Dendritic cell treated with granulocyte-macrophage colony-stimulating factor and Interleukin-4, amounts not matched to agents 40 ng/mL and 50 ng/mL, for 4 days (primary cell): ENCODE results near the gene CDKN1C.
A peak's percentile ranks its signal among the peaks of the same experiment; 100 is the strongest.
"Not testable (repeated sequence)": the region's sequence is repeated elsewhere in the genome, so short reads cannot be mapped to it uniquely, and the experiment has no call there.

Source experiments
- H3K27ac Mint-ChIP-seq: one replicate; pipeline ENCODE4 v1.8.0; 2022; ENCODE audit warnings: mild to moderate bottlenecking, mixed read lengths
- H3K27me3 Mint-ChIP-seq: one replicate; pipeline ENCODE4 v1.8.0; 2022; ENCODE audit warnings: mild to moderate bottlenecking, mixed read lengths
- H3K36me3 Mint-ChIP-seq: one replicate; pipeline ENCODE4 v1.8.0; 2022; ENCODE audit warnings: low read depth, mixed read lengths
- H3K4me1 Mint-ChIP-seq: one replicate; pipeline ENCODE4 v1.8.0; 2022; ENCODE audit warnings: low read depth, mixed read lengths
- H3K4me3 Mint-ChIP-seq: one replicate; pipeline ENCODE4 v1.8.0; 2022; ENCODE audit warnings: mild to moderate bottlenecking, moderate library complexity, mixed read lengths
- H3K9me3 Mint-ChIP-seq: one replicate; pipeline ENCODE4 v1.8.0; 2022; ENCODE audit warnings: mixed read lengths
- intact Hi-C: fragments of 100-400 bp; cut with micrococcal nuclease; formaldehyde crosslinking; loops from one replicate; pipeline ENCODE4 v1.15.0; 2022

The CDKN1C gene

GRCh38 chr11:2908130-2908529 is 22.6 kb upstream of the CDKN1C start:
- H3K4me3 Mint-ChIP-seq = no peak overlapping the region
- H3K36me3 Mint-ChIP-seq = peaks cover 66% of the 10 kb centered on the region
- peaks cover 11% of the 10 kb centered on the region for H3K9me3 Mint-ChIP-seq
- H3K27ac Mint-ChIP-seq = no peak overlapping the region
- H3K27me3 Mint-ChIP-seq = peaks cover 34% of the 10 kb centered on the region
- intact Hi-C loops = no loop called here
- peaks cover 32% of the 10 kb centered on the region for H3K4me1 Mint-ChIP-seq

GRCh38 chr11:2905299-2905698 is 19.7 kb upstream of the CDKN1C start:
- Mint-ChIP-seq H3K4me1 (peaks cover 42% of the 10 kb centered on the region), H3K27me3 (peaks cover 16% of the 10 kb centered on the region), H3K9me3 (peaks cover 11% of the 10 kb centered on the region), H3K36me3 (peaks cover 56% of the 10 kb centered on the region)
- H3K4me3 Mint-ChIP-seq, H3K27ac Mint-ChIP-seq, intact Hi-C loops: not testable (repeated sequence)

GRCh38 chr11:2904153-2905052 is 18.8 kb upstream of the CDKN1C start:
- peaks cover 14% of the 10 kb centered on the region for H3K27me3 Mint-ChIP-seq
- H3K27ac Mint-ChIP-seq = no peak overlapping the region
- H3K4me1 Mint-ChIP-seq = peaks cover 51% of the 10 kb centered on the region
- H3K4me3 Mint-ChIP-seq = no peak overlapping the region
- peaks cover 11% of the 10 kb centered on the region for H3K9me3 Mint-ChIP-seq
- intact Hi-C loops = no loop called here
- H3K36me3 Mint-ChIP-seq = peaks cover 49% of the 10 kb centered on the region

GRCh38 chr11:2903672-2904011 is 18.1 kb upstream of the CDKN1C start:
- peaks cover 11% of the 10 kb centered on the region for H3K9me3 Mint-ChIP-seq
- peak overlapping the region; percentile 83 for H3K27ac Mint-ChIP-seq
- H3K27me3 Mint-ChIP-seq = peaks cover 12% of the 10 kb centered on the region
- peaks cover 58% of the 10 kb centered on the region for H3K4me1 Mint-ChIP-seq
- H3K4me3 Mint-ChIP-seq = peak overlapping the region; percentile 53
- intact Hi-C loops = loop anchor here (2.0 kb wide), 1 partner anchor 25 kb away; the partner anchor contains the start of gene PHLDA2
- H3K36me3 Mint-ChIP-seq = peaks cover 49% of the 10 kb centered on the region

- intact Hi-C loops = loop anchor here (1.0 to 2.0 kb wide), 2 partner anchors 26 to 30 kb away; partner anchors contain the start of gene PHLDA2
- Mint-ChIP-seq H3K4me1 (peaks cover 65% of the 10 kb centered on the region), H3K27ac (peak overlapping the region; percentile 83), H3K36me3 (peaks cover 43% of the 10 kb centered on the region), H3K27me3 (peaks cover 7% of the 10 kb centered on the region), H3K9me3 (peaks cover 11% of the 10 kb centered on the region), H3K4me3 (peak overlapping the region; percentile 75)
Measured at GRCh38 chr11:2902784-2903671, 17.5 kb upstream of the CDKN1C start.

- H3K4me3 Mint-ChIP-seq = peak overlapping the region; percentile 75
- H3K27me3 Mint-ChIP-seq = peaks cover 7% of the 10 kb centered on the region
- peaks cover 74% of the 10 kb centered on the region for H3K4me1 Mint-ChIP-seq
- peaks cover 35% of the 10 kb centered on the region for H3K36me3 Mint-ChIP-seq
- peaks cover 11% of the 10 kb centered on the region for H3K9me3 Mint-ChIP-seq
- H3K27ac Mint-ChIP-seq = peak overlapping the region; percentile 83
- intact Hi-C loops = loop anchor here (1.0 to 2.0 kb wide), 2 partner anchors 27 to 31 kb away; partner anchors contain the start of gene PHLDA2
Measured at GRCh38 chr11:2901854-2902783, 16.5 kb upstream of the CDKN1C start.

GRCh38 chr11:2901196-2901796 is 15.7 kb upstream of the CDKN1C start:
- Mint-ChIP-seq H3K9me3 (peaks cover 11% of the 10 kb centered on the region), H3K4me1 (peaks cover 82% of the 10 kb centered on the region), H3K27ac (peak overlapping the region; percentile 83), H3K36me3 (peaks cover 29% of the 10 kb centered on the region), H3K4me3 (peak overlapping the region; percentile 75), H3K27me3 (peaks cover 14% of the 10 kb centered on the region)
- intact Hi-C loops = no loop called here

GRCh38 chr11:2899080-2899783 is 13.7 kb upstream of the CDKN1C start:
- Mint-ChIP-seq H3K4me3 (peak overlapping the region; percentile 63), H3K36me3 (peaks cover 9% of the 10 kb centered on the region), H3K27ac (peak overlapping the region; percentile 89), H3K4me1 (peaks cover 74% of the 10 kb centered on the region), H3K27me3 (peaks cover 22% of the 10 kb centered on the region), H3K9me3 (no peaks in the 10 kb centered on the region)
- intact Hi-C loops = no loop called here

- H3K4me1 Mint-ChIP-seq = peaks cover 67% of the 10 kb centered on the region
- peaks cover 23% of the 10 kb centered on the region for H3K27me3 Mint-ChIP-seq
- H3K9me3 Mint-ChIP-seq = no peaks in the 10 kb centered on the region
- peak overlapping the region; percentile 89 for H3K27ac Mint-ChIP-seq
- H3K36me3 Mint-ChIP-seq = peaks cover 2% of the 10 kb centered on the region
- intact Hi-C loops = no loop called here
- H3K4me3 Mint-ChIP-seq = peak overlapping the region; percentile 63
Measured at GRCh38 chr11:2898366-2899079, 12.9 kb upstream of the CDKN1C start.

GRCh38 chr11:2897048-2897447 is 11.5 kb upstream of the CDKN1C start:
- intact Hi-C loops = no loop called here
- Mint-ChIP-seq H3K4me1 (peaks cover 69% of the 10 kb centered on the region), H3K27ac (peak overlapping the region; percentile 89)

GRCh38 chr11:2896047-2896446 is 10.5 kb upstream of the CDKN1C start:
- intact Hi-C loops = no loop called here
- Mint-ChIP-seq H3K27ac (peak overlapping the region; percentile 89), H3K9me3 (no peaks in the 10 kb centered on the region)

More at GRCh38 chr11:2897048-2897447, 11.5 kb upstream of the CDKN1C start:
- Mint-ChIP-seq H3K36me3 (no peaks in the 10 kb centered on the region), H3K27me3 (peaks cover 23% of the 10 kb centered on the region), H3K9me3 (no peaks in the 10 kb centered on the region), H3K4me3 (no peak overlapping the region)

GRCh38 chr11:2893935-2894334 is 8.4 kb upstream of the CDKN1C start:
- intact Hi-C loops = loop anchor here (5.0 kb wide), 1 partner anchor 447 kb away; the partner anchor contains the start of gene KCNQ1
- Mint-ChIP-seq H3K4me3 (no peak overlapping the region), H3K27ac (no peak overlapping the region), H3K36me3 (no peaks in the 10 kb centered on the region), H3K4me1 (peaks cover 48% of the 10 kb centered on the region), H3K9me3 (no peaks in the 10 kb centered on the region), H3K27me3 (peaks cover 36% of the 10 kb centered on the region)

More at GRCh38 chr11:2896047-2896446, 10.5 kb upstream of the CDKN1C start:
- Mint-ChIP-seq H3K27me3 (peaks cover 26% of the 10 kb centered on the region), H3K4me1 (peaks cover 66% of the 10 kb centered on the region), H3K4me3 (no peak overlapping the region), H3K36me3 (no peaks in the 10 kb centered on the region)
